Suprapubic skin (tissue), 4 donors: ENCODE measurements around the gene KRTAP19-6.

Source experiments
- CTCF ChIP-seq, 2 donors: fragments of 200-600 bp in 1 of 2; fragments of 450-650 bp in 1 of 2; sonication (generic) in 1 of 2; IDR thresholded peaks; one replicate each; pipeline ENCODE4 v1.5.1; 2016 to 2019; ENCODE audit warnings: antibody characterized with exemption in 2 of 2, mild to moderate bottlenecking in 1 of 2, moderate library complexity in 1 of 2
- EP300 ChIP-seq: sonication (generic); formaldehyde crosslinking; IDR thresholded peaks from one replicate; pipeline ENCODE4 v1.6.1; 2017; ENCODE audit warnings: antibody characterized with exemption
- POLR2A ChIP-seq, 2 donors: fragments of 450-650 bp; IDR thresholded peaks; one replicate each; pipeline ENCODE4 v1.6.1; 2017; ENCODE audit warnings: antibody characterized with exemption in 2 of 2, mild to moderate bottlenecking in 2 of 2, moderate library complexity in 2 of 2
- POLR2AphosphoS5 ChIP-seq, 3 donors: sonication (generic); formaldehyde crosslinking; IDR thresholded peaks; one replicate each; pipeline ENCODE4 v1.6.1; 2017; ENCODE audit warnings: antibody characterized with exemption in 3 of 3

- TF ChIP-seq CTCF (IDR thresholded peaks at IDR 0.05) = no peak
- TF ChIP-seq POLR2AphosphoS5 (IDR thresholded peaks at IDR 0.05) = no peak
- no peak for TF ChIP-seq POLR2A (IDR thresholded peaks at IDR 0.05)
- no peak for TF ChIP-seq EP300
Measured at GRCh38 chr21:30541764-30542163, at the start of gene KRTAP19-6.
